Colon (tissue), 2 donors: Measurements from ENCODE around the gene CDKN2AIP.

ENCODE experiments used
- FAIRE-seq: peaks from 2 replicates; lab custom pipeline; 2012; peaks lifted over from hg19 to GRCh38; lab: Jason Lieb, UNC
- donor health status: control.
- donor health status: control.

The CDKN2AIP gene

GRCh38 chr4:183444214-183445096 is at the start of gene CDKN2AIP:
Gene CDKN2AIP (plus strand): TSS chr4:183444636. CDS start chr4:183444798, 162 bp downstream.
- FAIRE-seq = no peak

GRCh38 chr4:183395395-183395794 is 49.0 kb upstream of the CDKN2AIP start:
- no peak for FAIRE-seq

- no peak for FAIRE-seq
Measured at GRCh38 chr4:183396227-183396637, 48.2 kb upstream of the CDKN2AIP start.

- FAIRE-seq = no peak
Measured at GRCh38 chr4:183397741-183398297, 46.6 kb upstream of the CDKN2AIP start.

GRCh38 chr4:183398298-183399125 is 45.9 kb upstream of the CDKN2AIP start:
- FAIRE-seq = no peak

- no peak for FAIRE-seq
Measured at GRCh38 chr4:183399126-183399522, 45.3 kb upstream of the CDKN2AIP start.

GRCh38 chr4:183399616-183400015 is 44.8 kb upstream of the CDKN2AIP start:
- no peak for FAIRE-seq

GRCh38 chr4:183400035-183400434 is 44.4 kb upstream of the CDKN2AIP start:
- FAIRE-seq = no peak

- no peak for FAIRE-seq
Measured at GRCh38 chr4:183401473-183401872, 43.0 kb upstream of the CDKN2AIP start.

- FAIRE-seq = no peak
Measured at GRCh38 chr4:183402771-183403170, 41.7 kb upstream of the CDKN2AIP start.

GRCh38 chr4:183403486-183403885 is 41.0 kb upstream of the CDKN2AIP start:
- FAIRE-seq = no peak

GRCh38 chr4:183403961-183404360 is 40.5 kb upstream of the CDKN2AIP start:
- no peak for FAIRE-seq

- FAIRE-seq = no peak
Measured at GRCh38 chr4:183405303-183405702, 39.1 kb upstream of the CDKN2AIP start.

GRCh38 chr4:183407128-183407585 is 37.3 kb upstream of the CDKN2AIP start:
- FAIRE-seq = no peak

- no peak for FAIRE-seq
Measured at GRCh38 chr4:183407635-183408464, 36.6 kb upstream of the CDKN2AIP start.

- no peak for FAIRE-seq
Measured at GRCh38 chr4:183408796-183409195, 35.6 kb upstream of the CDKN2AIP start.

GRCh38 chr4:183409483-183409882 is 35.0 kb upstream of the CDKN2AIP start:
- FAIRE-seq = no peak

- FAIRE-seq = no peak
Measured at GRCh38 chr4:183409934-183410333, 34.5 kb upstream of the CDKN2AIP start.

- FAIRE-seq = no peak
Measured at GRCh38 chr4:183411291-183411861, 33.1 kb upstream of the CDKN2AIP start.

- no peak for FAIRE-seq
Measured at GRCh38 chr4:183412821-183413220, 31.6 kb upstream of the CDKN2AIP start.
